Measurements from ENCODE around the gene TACR2. TPM values are rescaled to one million over a fixed set of nuclear protein-coding genes. Genes with fewer than 3 reads are reported as not detected.

Gene TACR2
- total RNA-seq, 1 donor from 2014 or later: 0.05 TPM

GRCh38 chr10:69374931-69375306 is 41.8 kb downstream of the TACR2 start:
- DNase-seq (ENCODE audit: low read depth): no peak

GRCh38 chr10:69374242-69374641 is 42.5 kb downstream of the TACR2 start:
- DNase-seq (ENCODE audit: low read depth): no peak

DNA sequence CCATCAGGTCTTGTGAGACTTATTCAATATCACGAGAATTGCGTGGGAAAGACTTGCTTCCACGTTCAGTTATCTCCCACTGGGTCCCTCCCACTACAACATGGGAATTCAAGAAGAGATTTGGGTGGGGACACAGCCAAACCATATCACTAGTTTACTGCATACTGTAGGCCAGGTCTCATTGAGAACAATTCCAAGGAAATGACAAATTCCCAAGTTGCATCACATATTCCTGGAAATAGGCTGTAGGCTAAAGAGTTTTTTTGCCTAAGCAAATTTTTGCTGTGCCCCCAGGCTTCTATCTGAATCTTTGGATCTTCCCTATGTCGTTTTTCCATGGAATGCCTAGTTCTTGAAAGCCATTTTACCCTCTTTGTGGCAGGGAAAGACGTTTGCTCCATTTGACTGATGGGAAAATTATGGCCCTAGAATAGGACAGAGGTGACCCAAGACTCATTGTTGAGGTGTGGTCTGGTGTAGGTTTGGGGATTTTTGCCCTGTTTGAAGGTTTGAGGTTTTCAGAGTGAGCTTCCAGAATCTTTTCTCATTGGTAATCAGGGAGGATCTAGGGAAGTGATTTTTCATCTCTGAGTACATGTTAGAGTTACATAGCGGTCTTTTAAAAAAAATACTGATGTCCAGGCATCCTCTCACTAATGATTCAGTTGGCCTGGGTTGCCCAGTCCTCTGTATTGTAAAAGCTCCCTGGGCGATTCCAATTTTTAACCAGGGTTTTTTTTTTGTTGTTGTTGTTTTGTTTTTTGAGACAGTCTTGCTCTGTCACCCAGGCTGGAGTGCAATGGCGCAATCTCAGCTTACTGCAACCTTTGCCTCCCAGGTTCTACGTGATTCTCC is 44.4 kb downstream of the TACR2 start:
- no peak for DNase-seq (ENCODE audit: low read depth)

- no peak for DNase-seq (ENCODE audit: low read depth)
Observed at GRCh38 chr10:69367469-69367868, 49.2 kb downstream of the TACR2 start.

DNA sequence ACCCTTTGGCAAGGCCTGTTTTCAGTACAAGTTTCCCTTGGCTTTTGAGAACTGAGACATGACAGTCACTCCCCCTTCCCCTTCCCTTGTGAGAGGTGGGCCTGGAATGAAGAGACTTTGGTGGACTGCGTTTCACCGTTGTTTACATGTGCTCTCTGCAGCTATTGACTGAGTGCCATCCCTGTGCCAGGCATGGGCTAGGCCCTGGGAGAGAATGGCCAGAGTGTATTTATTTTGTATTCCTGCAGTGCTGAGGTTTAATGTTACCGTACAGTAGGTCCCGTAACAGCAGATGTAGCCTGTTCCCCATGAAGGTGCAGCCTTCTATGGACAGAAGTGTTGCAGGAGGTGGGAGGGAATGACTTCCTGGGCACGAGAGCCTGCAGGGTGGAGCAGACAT is 50.0 kb downstream of the TACR2 start:
- no peak for DNase-seq (ENCODE audit: low read depth)

- no peak for DNase-seq (ENCODE audit: low read depth)
Observed at GRCh38 chr10:69364232-69364940, 52.3 kb downstream of the TACR2 start.

- no peak for DNase-seq (ENCODE audit: low read depth)
Observed at GRCh38 chr10:69363666-69364065, 53.1 kb downstream of the TACR2 start.

GRCh38 chr10:69362471-69362954 is 54.2 kb downstream of the TACR2 start:
- peak; percentile 57 for DNase-seq (ENCODE audit: low read depth)

DNA sequence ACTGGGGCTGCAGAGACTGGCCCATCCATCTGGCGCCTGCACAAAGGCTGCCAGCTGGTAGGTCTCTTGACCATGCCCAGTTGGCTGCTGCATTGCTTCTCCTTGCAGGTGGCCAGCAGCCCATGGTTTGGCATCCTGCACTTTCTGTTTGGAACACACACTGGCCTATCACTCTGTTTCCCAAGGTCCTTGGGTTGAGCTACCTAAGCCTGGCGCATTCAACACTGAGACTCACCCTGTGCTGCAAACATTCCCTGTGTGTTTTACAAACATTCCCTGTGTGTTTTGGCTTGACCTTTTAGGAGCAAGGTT is 55.5 kb downstream of the TACR2 start:
- DNase-seq (ENCODE audit: low read depth): no peak

GRCh38 chr10:69360485-69361302 is 56.0 kb downstream of the TACR2 start:
- DNase-seq (ENCODE audit: low read depth): peak; percentile 78

DNA sequence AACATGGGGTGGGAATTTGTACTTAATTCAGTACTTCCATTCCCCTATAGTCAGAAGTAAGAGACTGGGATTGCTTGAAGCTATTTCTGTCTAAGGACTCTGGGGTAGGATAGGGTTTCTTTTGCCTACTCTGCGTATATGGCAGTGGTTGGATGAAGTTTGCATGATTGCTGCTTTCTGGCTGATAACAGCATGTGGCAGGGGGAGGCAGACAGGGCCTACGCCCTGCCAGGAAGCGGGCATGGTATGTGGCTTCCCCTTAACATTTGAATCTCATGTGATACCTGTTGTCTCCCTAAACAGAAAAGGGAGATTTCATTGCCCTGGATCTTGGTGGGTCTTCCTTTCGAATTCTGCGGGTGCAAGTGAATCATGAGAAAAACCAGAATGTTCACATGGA is 57.1 kb downstream of the TACR2 start:
- DNase-seq (ENCODE audit: low read depth): no peak

- no peak for DNase-seq (ENCODE audit: low read depth)
Observed at GRCh38 chr10:69359148-69359547, 57.6 kb downstream of the TACR2 start.

- DNase-seq (ENCODE audit: low read depth): no peak
Observed at GRCh38 chr10:69358148-69358795, 58.4 kb downstream of the TACR2 start.

GRCh38 chr10:69356187-69356586 is 60.5 kb downstream of the TACR2 start:
- no peak for DNase-seq (ENCODE audit: low read depth)

DNA sequence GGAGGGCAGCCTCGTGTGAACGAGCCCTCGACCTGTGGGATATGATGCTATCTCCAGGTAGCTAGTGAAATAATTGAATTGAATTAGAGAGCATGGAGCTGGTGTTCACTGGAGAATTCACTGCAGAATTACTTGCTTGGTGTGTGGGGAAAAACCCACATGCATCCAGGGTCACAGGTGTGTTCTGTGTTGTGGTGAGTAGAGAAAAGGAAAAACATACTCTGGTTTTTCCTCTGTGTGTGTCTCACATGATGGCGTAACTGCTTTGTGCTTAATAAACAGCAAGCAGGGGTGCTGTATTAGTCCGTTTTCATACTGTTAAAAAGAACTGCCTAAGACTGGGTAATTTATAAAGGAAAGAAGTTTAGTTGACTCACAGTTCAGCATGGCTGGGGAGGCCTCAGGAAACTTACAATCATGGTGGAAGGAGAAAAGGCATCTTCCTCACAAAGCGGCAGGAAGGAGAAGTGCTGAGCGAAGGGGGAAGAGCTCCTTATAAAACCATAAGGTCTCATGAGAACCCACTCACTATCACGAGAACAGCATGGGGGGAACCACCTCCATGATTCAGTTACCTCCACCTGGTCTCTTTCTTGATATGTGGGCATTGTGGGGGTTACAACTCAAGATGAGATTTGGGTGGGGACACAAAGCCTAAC is 62.6 kb downstream of the TACR2 start:
- no peak for DNase-seq (ENCODE audit: low read depth)

Other genes with a start within 250 kb of the TACR2 start
- 31.6 and 31.9 TPM in 2 replicates for gene SUPV3L1, start 236.7 kb downstream of the TACR2 start, total RNA-seq
- 51.7 and 117 TPM in 2 replicates for gene HKDC1, start 196.6 kb downstream of the TACR2 start, total RNA-seq
- gene HK1, start 138.4 kb downstream of the TACR2 start, total RNA-seq: 69.6 and 131 TPM in 2 replicates
- 56.6 and 63.0 TPM in 2 replicates for gene TSPAN15, start 34.5 kb upstream of the TACR2 start, total RNA-seq
- gene NEUROG3, start 156.5 kb upstream of the TACR2 start, total RNA-seq: not detected in 2 replicates
- gene FAM241B, start 213.3 kb upstream of the TACR2 start, total RNA-seq: 2.3 and 2.9 TPM in 2 replicates